Activated CD8-positive, alpha-beta T cell treated with anti-CD3 and anti-CD28 coated beads for 36 hours (primary cell): ENCODE data around the gene PIGS. TPM values are rescaled to one million over a fixed set of nuclear protein-coding genes. Genes with fewer than 3 reads are reported as not detected.
A peak's percentile ranks its signal among the peaks of the same experiment; 100 is the strongest.

Source experiments
- ATAC-seq: fragments of 200-7000 bp; cut with Tn5 transposase; one replicate; pipeline ENCODE4 v1.10.0; 2021; ENCODE audit warnings: mild to moderate bottlenecking, moderate library complexity
- CTCF ChIA-PET: fragments of 350-600 bp; sonication (Branson Sonifier 250); formaldehyde crosslinking; loops from one replicate; lab custom pipeline; 2021; ENCODE audit warnings: antibody characterized with exemption; lab: Charles Lee
- POLR2A ChIA-PET: fragments of 350-600 bp; sonication (Branson Sonifier 250); formaldehyde crosslinking; loops from one replicate; lab custom pipeline; 2021; ENCODE audit warnings: antibody characterized with exemption; lab: Charles Lee
- DNase-seq: peaks from one replicate; pipeline ENCODE4 v3.0.0-alpha.2; 2020
- H3K27ac Mint-ChIP-seq: one replicate; pipeline ENCODE4 v1.8.0; 2021; ENCODE audit warnings: mild to moderate bottlenecking, mixed read lengths
- H3K27me3 Mint-ChIP-seq: one replicate; pipeline ENCODE4 v1.8.0; 2021; ENCODE audit warnings: mixed read lengths
- H3K36me3 Mint-ChIP-seq: one replicate; pipeline ENCODE4 v1.8.0; 2021; ENCODE audit warnings: low read depth, mixed read lengths
- H3K4me1 Mint-ChIP-seq: one replicate; pipeline ENCODE4 v1.8.0; 2021; ENCODE audit warnings: low read depth, mixed read lengths
- H3K4me3 Mint-ChIP-seq: one replicate; pipeline ENCODE4 v1.8.0; 2021; ENCODE audit warnings: mild to moderate bottlenecking, moderate library complexity, mixed read lengths
- H3K9me3 Mint-ChIP-seq: one replicate; pipeline ENCODE4 v1.8.0; 2021; ENCODE audit warnings: mixed read lengths
- intact Hi-C: fragments of 100-400 bp; cut with micrococcal nuclease; formaldehyde crosslinking; loops from one replicate; pipeline ENCODE4 v1.10.0; 2022
- total RNA-seq, 2 experiments: library from RNA; stranded (reverse); gene quantifications; one replicate each; pipeline ENCODE4 v1.2.3, GENCODE V29; 2021
- TF ChIP-seq, protein P1 (sequence below): fragments of 200-600 bp; IDR thresholded peaks from one replicate; pipeline ENCODE4 v1.8.0; 2022; ENCODE audit warnings: antibody characterized with exemption, mild to moderate bottlenecking

PIGS gene
- total RNA-seq, 2 experiments from 2014 or later = 33.8 to 36.9 TPM

DNA sequence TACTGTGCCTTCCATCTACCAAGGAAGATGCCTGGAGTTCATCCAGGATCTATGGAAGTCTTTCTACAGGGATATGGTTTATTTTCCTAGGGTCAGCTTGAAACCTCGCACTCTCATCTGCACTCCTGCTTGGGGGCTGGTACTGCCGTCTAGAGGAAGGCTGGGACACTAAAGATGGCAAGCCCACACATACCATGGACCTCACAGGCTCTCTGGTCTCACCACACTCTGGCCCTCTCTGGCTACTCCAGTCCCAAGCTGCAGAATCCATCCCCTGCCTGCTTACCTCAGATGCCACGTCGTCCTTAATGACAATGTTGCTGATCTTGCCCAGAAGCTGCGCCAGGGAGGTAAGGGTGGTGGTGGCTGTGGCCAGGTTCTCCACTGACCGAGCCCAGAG is 16.8 kb downstream of the PIGS start:
- no peak overlapping the region for H3K4me3 Mint-ChIP-seq
- no peaks in the 10 kb centered on the region for H3K27me3 Mint-ChIP-seq
- ChIA-PET CTCF (interaction anchor here (1.3 kb wide), 1 partner anchor 24 kb away, joined by 4 read pairs; no protein-coding TSS in a partner anchor), POLR2A (no interaction called here)
- no peak for ATAC-seq
- intact Hi-C loops = no loop called here
- H3K9me3 Mint-ChIP-seq = no peaks in the 10 kb centered on the region
- peaks cover 32% of the 10 kb centered on the region for H3K36me3 Mint-ChIP-seq
- DNase-seq = no peak
- peaks cover 27% of the 10 kb centered on the region for H3K4me1 Mint-ChIP-seq
- H3K27ac Mint-ChIP-seq = no peak overlapping the region
- TF ChIP-seq, protein P1, sequence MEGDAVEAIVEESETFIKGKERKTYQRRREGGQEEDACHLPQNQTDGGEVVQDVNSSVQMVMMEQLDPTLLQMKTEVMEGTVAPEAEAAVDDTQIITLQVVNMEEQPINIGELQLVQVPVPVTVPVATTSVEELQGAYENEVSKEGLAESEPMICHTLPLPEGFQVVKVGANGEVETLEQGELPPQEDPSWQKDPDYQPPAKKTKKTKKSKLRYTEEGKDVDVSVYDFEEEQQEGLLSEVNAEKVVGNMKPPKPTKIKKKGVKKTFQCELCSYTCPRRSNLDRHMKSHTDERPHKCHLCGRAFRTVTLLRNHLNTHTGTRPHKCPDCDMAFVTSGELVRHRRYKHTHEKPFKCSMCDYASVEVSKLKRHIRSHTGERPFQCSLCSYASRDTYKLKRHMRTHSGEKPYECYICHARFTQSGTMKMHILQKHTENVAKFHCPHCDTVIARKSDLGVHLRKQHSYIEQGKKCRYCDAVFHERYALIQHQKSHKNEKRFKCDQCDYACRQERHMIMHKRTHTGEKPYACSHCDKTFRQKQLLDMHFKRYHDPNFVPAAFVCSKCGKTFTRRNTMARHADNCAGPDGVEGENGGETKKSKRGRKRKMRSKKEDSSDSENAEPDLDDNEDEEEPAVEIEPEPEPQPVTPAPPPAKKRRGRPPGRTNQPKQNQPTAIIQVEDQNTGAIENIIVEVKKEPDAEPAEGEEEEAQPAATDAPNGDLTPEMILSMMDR = no peak

DNA sequence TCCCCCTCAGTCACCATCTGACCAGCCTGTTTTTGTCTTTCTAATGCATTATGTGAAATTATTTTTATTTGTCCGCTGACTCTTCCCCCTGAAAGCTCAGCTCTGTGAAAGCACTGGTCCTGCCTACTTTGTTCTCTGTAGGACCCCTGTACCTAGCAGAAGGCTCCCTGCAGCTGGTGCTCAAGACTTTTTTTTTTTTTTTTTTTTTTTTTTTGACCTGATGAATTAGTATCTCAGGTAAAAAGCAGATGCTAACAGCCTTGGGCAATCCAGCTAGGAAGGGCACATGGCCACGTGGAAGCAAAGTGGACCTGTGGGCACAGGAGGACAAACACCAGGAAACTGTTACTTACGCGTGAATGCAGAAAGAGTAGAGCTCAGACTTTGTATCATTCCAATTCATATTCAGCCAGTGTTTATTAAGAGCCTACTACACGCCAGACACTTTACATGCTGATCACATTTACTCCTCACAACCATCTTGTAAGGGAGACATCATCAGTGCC is 18.3 kb downstream of the PIGS start:
- intact Hi-C loops = no loop called here
- CTCF ChIA-PET = interaction anchor here (1.3 kb wide), 1 partner anchor 26 kb away, joined by 4 read pairs; no protein-coding TSS in a partner anchor
- H3K27me3 Mint-ChIP-seq = no peaks in the 10 kb centered on the region
- no peak for DNase-seq
- H3K9me3 Mint-ChIP-seq = no peaks in the 10 kb centered on the region
- TF ChIP-seq, protein P1 = no peak
- ATAC-seq = no peak
- H3K36me3 Mint-ChIP-seq = peaks cover 32% of the 10 kb centered on the region
- H3K27ac Mint-ChIP-seq = peak overlapping the region; percentile 7
- H3K4me1 Mint-ChIP-seq = peaks cover 42% of the 10 kb centered on the region
- H3K4me3 Mint-ChIP-seq = peak overlapping the region; percentile 81
- POLR2A ChIA-PET = interaction anchor here (0.9 to 1.2 kb wide), 4 partner anchors 24 to 217 kb away, joined by 3 to 4 read pairs (median 3); partner anchors contain the start of genes POLDIP2, SDF2, SUPT6H and TNFAIP1

DNA sequence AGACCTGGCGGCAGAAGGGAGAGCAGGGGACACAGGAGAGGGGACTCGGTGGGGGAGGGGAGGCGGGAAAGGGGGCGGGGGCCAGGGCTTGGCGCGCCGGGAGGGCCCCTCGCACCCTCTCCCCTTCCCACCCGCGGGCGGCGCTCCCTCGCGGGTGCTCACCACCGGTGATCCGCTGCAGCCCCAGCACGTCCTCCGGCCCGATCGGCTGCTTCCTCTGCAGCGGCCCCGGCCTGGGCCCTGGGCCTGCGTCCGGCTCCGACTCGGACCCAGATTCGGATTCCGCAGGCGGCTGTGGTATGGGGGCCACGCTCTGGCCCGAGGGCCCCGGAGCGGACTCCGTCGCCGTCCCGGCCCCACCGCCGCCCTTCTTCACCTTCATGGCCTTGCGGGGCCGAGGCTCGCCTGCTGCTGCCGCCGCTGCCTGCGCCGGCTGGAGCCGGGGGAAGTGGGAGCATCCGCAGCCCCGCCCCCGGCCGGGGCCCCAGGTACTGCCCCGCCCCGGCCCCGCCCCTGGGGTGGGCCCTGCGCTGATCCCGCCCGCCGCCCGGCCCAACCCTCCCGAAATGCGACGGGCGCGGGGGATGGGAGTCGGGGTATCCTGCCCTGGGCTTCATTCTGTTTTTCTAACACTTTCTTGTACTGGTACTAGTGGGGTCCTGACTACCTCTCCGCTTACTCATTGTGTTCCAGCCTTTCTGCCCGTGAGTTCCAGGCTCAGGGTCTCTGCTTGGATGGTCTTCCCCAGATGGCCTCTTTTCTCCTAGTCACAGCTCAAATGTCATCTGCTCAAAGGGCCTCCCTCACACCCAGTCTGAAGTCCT is 18.9 kb downstream of the PIGS start, which contains the start of gene UNC119:
Gene UNC119 (minus strand): TSS at position 449 of the 824 bp plus-strand sequence. CDS start 67 bp downstream, at position 382.
- TF ChIP-seq, protein P1 = no peak
- peak; percentile 80 for ATAC-seq
- Mint-ChIP-seq H3K27me3 (no peaks in the 10 kb centered on the region), H3K4me3 (peak within 1 kb of the TSS; percentile 81), H3K4me1 (peaks cover 47% of the 10 kb centered on the region), H3K27ac (peak within 1 kb of the TSS; percentile 70), H3K9me3 (no peaks in the 10 kb centered on the region), H3K36me3 (peaks cover 32% of the 10 kb centered on the region)
- peak; percentile 83 for DNase-seq
- ChIA-PET POLR2A (interaction anchor here (0.9 to 1.7 kb wide), 4 partner anchors 15 to 195 kb away, joined by 3 to 8 read pairs (median 4); partner anchors contain the start of genes POLDIP2, SDF2 and SUPT6H), CTCF (no interaction called here)
- intact Hi-C loops = no loop called here

DNA sequence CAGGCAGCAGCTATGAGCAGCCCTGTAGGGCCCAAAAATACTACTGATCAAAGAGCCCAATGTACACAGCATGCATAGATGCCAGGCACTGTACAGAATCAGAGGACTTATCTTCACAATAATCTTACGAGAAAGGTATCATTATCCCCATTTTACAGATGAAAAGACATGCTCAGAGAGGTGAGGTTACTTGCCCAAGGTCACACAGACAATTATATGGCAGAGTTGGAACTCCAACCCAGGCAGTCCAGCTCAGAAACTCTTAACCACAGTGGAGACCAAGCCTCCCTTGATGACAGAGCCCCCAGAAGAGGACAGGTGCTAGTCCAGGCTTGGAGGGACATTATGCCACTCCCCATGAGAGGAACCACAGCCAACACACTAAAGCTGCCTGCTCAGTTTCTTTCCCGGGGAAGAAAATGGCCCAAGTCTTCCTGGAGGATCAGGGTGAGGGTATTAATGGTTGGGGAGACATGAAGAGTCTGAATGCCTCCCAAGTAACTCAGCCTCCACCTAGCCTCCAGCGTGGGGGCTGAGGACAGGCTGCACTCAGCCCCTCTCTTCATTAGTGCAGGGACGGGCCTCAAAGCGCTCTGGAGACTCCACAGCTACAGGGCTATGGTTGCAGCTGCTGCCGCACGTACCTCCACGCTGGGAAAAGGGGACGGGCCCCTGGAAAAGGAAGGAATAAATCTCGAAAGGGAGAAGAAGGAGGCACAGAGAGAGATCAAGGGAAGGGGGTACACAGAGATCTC is 19.7 kb downstream of the PIGS start:
- peak overlapping the region; percentile 81 for H3K4me3 Mint-ChIP-seq
- peaks cover 28% of the 10 kb centered on the region for H3K36me3 Mint-ChIP-seq
- H3K4me1 Mint-ChIP-seq = peaks cover 48% of the 10 kb centered on the region
- H3K27me3 Mint-ChIP-seq = no peaks in the 10 kb centered on the region
- CTCF ChIA-PET = interaction anchor here (0.9 to 3.2 kb wide), 3 partner anchors 11 to 62 kb away, joined by 3 to 15 read pairs (median 4); partner anchors contain the start of genes PIGS and RSKR
- peak overlapping the region; percentile 70 for H3K27ac Mint-ChIP-seq
- intact Hi-C loops = no loop called here
- DNase-seq (no peak), ATAC-seq (no peak)
- H3K9me3 Mint-ChIP-seq = no peaks in the 10 kb centered on the region
- TF ChIP-seq, protein P1 = no peak
- POLR2A ChIA-PET = interaction anchor here (0.8 to 1.7 kb wide), 5 partner anchors 14 to 171 kb away, joined by 3 to 8 read pairs (median 4); partner anchors contain the start of gene PIGS
